Measurements from ENCODE around the gene RTF1.
"Not testable (repeated sequence)": the region's sequence is repeated elsewhere in the genome, so short reads cannot be mapped to it uniquely, and the experiment has no call there.

Gene RTF1

DNA sequence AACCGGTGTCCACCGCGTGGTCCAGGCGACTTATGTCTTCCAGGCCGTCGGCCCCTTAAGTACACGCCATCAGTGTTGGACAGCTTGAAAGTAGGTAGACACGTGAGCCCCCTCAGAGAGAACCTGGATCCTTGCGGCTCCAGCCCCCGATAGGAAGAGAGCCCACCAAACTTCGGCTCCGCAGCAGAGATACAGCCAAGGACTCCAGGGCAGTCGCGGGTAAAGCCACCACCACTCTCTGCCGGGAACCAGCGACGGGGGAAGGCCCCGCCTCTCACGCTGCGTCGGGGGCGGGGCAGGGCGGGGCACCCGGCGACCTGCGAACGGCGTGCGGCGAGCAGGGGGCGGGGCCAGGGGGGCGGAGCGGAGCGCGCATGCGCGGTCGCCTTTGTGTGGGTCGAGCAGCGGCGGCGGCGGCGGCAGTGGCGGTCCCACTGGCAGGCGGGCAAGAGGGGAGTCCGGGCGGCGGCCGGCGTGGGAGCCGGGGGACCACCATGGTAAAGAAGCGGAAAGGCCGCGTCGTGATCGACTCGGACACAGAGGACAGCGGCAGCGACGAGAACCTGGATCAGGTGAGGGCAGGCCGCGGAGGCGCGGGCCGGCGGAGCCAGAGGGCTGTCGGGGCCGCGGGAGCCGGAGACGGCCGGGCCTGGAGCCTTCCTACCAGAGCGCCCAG is at the start of gene RTF1:
Gene RTF1 (plus strand): TSS at position 354 of the 676 bp plus-strand sequence. CDS start 21 bp downstream, at position 375.
- DNase-seq = no peak

DNA sequence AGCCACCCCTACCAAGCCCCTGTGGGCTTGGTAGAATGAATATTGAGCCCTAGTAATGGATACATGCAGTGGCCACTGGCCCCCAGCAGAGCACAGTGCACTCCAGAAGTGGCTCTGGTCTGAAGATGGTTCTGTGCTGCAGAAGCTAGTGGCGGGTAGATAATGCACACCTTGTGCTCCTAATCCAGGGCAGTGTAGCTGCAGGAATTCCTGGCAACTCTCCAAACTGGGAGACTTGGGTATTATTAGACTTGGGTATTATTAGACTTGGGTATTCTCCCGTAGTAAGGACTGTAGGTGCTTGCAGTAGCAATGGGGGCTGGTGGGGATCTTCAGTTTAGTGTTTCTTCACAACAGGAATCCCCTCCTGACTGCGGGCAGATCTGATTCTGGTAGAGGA is 49.5 kb upstream of the RTF1 start:
- no peak for DNase-seq

DNA sequence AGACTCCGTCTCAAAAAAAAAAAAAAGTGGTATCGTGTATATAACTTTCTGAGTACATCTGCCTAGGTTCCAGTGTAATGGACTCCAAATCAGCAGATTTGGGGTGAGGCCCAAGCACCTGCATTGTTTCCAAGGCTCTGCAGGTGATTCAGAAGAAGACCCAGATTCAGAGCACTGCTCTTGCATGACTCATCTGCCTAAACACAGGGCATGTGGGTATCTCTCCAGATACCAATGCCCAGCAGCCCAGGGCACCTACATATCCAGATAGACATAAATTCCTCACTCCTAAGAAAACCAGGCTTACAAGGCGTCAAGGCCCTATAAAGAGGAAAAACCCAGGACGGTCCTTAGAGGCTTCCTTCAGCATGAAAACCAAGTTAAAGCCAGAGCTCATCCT is 38.9 kb upstream of the RTF1 start:
- DNase-seq = no peak

DNA sequence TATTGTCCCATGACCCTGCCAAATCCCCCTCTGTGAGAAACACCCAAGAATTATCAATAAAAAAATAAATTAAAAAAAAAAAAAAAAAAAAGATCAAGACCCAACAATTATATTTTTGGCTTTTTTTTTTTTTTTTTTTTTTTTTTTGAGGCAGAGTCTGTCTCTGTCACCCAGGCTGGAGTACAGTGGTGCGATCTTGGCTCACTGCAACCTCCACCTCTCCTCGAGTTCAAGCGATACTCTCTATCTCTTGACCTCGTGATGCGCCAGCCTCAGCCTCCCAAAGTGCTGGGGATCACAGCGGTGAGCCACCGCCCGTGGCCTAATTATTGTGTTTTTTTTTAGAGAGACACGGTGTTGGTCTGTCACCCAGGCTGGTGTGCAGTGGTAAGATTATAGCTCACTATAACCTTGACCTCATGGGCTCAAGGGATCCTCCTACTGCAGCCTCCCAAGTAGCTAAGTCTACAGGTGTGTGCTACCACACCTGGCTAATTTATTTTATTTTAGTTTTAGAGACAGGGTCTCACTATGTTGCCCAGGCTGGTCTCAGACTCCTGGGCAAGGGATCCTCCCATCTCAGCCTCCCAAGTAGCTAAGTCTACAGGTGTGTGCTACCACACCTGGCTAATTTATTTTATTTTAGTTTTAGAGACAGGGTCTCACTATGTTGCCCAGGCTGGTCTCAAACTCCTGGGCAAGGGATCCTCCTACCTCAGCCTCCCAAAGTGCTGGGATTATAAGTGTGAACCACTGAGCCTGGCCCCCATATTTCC is 32.7 kb upstream of the RTF1 start:
- DNase-seq = not testable (repeated sequence)

DNA sequence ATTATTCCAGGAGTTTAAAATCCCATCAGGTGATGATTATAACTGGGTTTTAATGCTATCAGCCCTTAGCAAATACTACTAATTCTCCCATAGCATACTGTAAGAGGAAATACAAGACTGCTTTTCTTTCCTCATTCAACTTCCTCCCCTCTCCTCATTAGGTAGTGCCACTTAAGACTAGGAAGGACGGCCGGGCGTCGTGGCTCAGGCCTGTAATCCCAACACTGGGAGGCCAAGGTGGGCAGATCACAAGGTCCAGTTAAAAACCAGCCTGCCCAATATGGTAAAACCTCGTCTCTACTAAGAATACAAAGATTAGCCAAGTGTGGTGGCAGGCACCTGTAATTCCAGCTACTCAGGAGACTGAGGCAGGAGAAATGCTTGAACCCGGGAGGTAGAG is 29.2 kb upstream of the RTF1 start:
- DNase-seq = no peak

DNA sequence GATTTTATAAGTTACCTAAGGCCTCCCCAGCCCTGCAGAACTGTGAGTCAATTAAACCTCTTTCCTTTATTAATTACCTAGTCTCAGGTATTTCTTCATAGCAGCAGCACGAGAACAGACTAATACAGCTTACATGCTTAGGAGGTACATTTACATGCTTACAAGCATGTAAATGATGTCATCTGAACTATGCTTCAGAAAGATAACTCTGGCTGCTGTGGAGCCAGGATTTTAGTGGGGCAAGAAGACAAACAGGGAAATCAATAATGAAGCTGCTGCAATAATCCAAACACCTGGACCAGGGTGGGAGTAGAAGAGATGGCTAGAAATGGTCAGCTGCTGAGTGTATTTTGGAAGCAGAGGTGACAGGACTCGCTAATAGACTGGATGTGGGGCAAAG is 24.2 kb upstream of the RTF1 start:
- no peak for DNase-seq

DNA sequence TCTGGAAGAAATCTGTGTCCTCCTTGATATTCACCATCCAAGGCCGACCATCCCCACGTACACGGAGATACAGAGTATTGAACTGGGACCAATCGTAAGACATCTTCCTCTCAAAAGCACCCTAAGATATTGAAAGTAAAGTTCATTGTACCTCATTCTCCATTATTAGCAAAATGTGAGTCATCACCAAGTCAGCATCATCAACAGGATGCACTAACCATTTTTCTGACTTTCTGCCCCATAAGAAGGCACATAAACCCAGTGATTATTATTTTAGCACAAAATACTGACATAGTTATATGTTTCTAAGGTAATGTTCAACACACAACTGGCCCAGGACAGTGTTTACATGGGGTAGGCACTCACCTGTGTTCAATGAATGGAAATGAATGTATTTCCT is 22.0 kb upstream of the RTF1 start:
- DNase-seq = no peak

DNA sequence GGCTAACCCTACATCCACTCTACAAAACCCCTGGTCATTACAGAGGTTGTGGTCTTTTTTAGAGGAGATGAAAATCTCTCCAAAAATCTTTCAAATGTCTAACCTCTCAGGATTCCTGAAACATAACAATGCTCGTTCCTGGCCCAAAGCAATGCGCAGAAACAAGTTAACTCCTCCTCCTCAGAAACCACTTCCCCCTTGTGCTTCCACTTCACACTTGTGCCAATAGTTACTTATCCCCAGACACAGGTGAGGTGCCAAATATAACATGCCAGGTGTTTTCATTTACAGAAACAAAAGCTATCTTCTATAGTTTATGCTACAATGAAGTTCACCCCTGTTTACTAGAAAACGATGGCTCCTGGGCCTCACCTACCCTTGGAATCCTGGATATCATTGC is 20.8 kb upstream of the RTF1 start:
- no peak for DNase-seq

DNA sequence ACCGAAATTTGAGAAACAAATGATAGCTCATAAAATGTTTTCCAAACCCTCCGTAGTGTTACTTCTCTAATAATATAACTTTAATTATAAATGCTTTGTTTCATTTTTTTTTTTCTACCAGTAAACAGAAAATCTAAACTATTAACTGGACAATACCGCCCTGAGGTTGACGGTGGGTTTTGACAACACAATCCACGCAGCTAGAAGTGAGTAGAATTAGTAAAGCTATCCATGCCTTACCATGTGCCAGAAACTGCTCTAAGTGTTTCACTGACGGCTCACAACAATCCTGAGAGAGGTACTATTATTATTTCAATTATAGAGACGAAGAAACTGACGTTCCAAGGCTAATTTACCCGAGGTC is 15.0 kb upstream of the RTF1 start:
- DNase-seq = no peak

DNA sequence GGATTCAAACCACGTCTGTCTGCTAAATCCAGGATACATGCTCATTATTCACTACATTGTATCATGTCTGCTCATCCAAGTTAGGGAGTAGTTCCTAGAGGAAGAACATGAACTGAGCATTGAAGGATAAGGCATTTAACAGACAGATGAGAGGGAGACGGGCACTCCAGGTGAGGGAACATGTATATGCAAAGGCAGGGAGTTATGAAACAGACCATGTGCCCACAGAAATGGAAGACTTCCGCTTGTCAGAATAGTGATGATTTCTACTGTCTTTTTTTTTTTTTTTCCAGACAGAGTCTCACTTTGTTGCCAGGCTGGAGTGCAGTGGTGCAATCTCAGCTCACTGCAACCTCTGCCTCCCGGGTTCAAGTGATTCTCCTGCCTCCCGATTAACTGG is 9.6 kb upstream of the RTF1 start:
- no peak for DNase-seq

DNA sequence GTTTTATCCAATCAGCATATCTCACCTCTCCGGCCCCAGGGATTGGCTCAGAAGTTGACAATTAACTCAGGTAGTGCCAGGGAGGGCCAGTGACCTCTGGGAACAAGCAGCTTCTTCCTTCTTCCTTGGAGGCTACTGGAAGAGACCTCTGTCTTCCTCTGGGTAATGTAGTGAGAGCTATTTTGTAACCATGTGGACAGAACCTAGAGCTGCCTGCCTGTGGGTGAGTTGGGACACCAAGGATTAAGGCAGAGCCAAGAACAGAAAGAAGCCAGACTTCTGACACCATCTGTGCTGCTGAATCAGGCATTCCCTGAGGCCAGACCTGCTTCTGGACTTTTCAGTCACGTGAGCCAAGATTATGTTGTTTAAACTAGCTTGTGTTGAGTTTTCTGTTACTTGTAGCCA is 8.7 kb upstream of the RTF1 start:
- no peak for DNase-seq

DNA sequence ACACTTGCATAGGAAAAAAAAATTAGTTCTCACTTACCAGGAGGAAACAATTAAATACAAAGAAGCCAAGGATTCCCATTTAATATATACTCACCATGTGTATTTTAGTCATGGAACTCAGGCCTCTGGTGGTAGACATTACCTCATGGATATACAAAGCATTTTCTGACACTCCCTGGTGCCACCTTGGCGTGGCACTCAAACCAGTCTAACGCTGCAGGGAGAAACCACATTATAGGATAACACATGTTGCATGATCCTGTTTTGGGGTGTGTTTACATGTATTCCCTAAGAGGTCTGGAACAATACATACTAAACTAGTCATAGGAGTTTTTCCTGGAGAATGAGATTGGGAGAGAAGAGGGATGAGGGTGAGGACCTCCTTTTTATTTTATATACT is 5.9 kb upstream of the RTF1 start:
- no peak for DNase-seq

DNA sequence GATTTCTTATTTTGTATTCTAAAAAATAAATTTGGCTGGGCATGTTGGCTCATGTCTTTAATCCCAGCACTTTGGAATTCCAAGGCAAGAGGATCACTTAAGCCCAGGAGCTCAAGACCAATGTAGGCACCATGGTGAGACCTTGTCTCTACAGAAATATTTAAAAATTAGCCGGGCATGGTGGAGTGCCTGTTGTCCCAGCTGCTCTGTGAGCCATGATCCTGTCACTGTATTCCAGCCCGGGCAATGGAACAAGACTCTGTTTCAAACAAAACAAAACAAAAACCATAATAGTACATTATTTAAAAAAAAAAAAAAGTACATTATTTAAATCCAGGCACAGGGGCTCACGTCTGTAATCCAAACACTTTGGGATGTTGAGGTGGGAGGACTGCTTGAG is 5.5 kb upstream of the RTF1 start:
- DNase-seq = no peak

DNA sequence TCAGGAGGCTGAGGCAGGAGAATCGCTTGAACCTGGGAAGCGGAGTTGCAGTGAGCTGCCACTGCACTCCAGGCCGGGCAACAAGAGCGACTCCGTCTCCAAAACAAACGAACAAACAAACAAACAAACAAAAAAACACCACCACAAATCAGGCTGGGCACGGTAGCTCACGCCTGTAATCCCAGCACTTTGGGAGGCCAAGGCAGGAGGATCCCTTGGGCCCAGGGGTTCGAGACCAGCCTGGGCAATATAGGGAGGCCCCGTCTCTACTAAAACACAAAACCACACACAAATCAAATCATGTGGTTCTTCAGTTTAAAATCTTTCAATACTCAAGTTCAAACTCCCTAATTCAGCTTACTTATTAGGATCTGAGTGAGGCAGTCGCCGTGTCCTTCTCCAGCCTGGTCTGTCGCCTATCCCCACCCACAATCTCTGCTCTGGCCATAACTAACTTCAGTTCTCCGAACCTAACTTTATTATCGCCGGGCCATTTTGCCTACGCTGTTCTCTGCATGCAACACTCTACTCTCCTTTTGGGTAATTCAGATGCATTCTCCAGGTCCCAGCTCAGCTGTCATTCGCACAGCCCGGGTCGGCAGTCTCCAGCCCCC is 660 bp upstream of the RTF1 start:
- DNase-seq = no peak

DNA sequence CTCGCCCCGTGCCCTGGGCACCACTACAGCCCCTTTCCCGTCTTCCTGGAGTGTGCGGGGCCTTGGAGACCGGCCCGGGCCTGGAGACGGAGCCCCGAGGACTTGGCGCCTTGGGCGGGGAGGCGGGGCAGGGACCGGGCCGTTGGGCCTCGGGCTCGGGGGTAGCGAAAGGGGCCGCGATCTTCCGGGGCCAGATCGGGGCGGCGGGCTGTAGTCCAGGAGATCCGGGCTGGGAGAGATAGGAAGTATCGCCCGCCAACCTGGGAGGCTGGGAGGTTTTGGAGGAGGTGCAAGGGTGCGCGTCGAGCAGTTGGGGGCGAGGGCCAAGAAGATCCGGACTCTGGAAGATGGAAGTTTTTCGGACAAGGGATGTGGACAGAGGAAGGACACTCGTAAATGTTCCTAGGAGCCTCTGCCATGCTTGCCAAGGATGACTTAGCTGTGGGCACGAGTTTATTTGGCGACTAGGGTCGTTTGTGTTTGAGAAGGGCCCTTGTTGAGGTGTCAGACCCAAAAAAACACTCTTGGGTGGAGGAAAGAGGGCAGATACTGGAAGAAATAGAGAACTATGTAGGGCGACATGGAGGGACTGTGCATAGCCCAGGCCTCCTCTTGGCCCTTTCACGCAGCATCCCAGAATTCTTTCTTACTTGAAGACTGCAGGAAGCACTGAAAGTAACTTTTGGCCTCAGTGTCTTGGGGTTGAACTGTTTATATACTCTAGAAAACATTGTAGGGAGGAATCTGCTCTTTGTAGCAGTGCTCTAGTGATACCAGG is 712 bp downstream of the RTF1 start:
- DNase-seq = no peak

DNA sequence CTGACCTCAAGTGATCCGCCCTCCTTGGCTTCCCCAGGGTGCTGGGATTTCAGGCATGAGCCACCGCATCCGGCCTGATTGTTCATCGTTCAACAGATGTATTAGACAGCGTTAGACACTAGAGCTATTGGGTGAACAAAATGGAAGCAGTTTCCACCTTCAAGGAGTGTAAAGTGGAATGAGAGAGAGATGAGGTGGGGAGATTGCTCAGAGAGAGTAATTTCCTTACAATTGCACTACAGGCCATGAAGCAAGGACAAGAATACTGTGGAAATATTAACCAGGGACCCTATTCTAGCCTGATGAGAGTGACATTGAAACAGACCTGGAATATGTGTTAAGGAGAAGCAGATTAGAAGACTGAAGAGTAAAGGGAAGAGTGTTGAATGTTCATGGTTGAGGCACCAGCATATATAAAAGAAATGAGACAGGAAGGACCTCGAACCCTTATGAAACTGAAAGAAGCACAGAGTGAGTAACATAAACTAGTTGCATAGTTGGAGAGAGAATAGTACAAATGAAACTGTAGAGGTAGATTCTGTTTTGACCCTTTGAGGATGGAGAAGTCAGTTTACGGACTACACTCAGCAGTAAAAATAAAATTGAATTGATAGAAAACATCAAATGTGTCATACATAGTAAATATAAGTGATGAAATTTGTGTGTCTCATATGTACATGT is 7.2 kb downstream of the RTF1 start:
- DNase-seq = no peak

DNA sequence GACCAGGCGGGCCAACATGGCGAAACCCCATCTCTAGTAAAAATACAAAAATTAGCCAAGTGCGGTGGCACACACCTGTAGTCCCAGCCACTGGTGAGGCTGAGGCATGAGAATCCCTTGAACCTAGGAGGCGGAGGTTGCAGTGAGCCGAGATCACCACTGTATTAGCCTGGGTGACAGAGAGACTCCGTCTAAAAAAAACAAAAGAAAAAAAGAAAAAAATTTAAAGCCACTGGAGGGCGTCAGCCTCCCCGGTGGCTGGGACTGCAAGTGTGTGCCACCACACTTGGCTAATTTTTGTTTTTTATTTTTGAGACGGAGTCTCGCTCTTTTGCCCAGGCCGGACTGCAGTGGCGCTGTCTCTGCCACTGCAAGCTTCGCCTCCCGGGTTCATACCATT is 7.9 kb downstream of the RTF1 start:
- DNase-seq = no peak

DNA sequence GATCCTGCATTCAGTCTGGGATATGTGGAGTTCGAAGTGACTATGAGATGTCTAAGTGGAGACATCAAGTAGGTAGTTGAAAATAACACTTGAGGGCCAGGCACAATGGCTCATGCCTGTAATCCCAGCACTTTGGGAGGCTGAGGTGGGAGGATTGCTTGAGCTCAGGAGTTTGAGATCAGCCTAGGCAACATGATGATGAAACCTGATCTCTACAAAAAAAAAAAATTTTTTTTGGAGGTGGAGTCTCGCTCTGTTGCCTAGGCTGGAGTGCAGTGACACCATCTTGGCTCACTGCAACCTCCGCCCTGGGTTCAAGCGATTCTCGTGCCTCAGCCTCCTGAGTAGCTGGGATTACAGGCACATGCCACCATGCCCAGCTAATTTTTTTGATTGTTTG is 9.0 kb downstream of the RTF1 start:
- DNase-seq = not testable (repeated sequence)

DNA sequence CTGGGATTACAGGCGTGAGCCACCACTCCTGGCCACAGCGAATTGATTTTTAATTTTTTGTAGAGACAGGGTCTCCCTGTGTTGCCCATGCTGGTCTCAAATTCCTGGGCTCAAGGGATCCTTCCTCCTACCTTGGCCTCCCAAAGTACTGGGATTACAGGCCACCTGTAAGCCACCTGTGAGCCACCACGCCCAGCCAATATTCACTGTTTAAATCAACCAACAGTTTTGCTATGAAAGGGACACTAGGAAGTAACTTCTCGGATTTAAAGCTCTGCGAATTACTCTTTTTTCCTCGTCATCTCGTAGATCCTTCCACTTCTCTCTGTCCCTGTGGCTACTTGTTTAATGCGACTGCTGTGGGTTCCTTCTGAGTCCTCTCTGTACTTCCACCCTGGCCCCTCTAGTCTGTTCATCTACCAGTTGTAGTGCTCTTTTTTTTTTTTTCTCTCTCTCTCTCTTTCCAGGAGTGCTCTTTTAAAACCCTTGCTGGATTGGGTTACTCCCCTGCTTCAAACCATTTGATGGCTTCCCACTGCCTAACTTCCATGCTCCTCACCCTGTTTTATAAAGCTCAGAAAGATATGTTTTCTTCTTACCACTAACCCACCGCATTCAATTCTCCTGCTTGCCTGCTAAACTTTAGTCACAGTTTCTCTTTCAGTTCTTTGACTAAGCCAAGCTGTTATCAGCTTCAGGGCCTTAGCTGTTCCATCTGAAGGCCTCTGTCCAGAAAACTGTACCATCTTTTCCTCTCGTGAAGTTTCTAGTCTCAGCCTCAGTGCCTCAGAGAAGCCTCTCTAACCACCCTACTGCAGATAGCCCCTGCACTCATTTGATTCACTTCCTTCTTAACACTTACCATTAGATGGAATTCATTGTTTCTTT is 12.4 kb downstream of the RTF1 start:
- DNase-seq = no peak

DNA sequence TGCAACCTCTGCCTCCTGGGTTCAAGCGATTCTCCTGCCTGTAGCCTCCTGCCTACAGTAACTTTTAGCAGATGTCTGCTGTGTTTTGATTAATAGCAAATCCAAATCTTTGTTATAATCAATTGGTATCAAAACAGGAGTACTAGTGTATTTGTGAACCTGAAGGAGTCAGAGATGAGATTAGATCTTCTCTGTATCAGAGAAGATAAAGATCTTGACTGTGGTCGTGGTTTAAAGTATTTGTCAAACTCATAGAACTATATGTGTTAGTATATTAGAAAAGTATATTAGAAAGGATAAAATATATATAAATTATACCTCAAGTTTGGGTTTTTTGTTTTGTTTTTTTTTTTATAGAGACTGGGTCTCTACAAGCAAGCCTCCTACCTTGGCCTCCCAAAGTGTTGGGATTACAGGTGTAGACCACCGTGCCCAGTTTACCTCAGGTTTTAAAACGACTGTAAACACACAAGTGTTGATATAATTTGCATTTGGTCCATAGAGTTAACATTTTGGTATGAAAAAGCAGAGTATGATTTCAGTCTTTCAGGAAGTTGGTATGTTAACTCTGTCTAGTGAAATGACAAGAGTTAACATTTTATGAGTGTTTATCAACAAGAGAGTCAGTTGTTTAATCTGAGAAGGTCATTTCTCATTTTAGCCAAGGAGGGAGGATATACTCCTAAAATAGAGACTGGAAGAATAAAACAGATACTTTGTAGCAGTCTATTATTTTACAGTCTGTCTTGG is 18.3 kb downstream of the RTF1 start:
- no peak for DNase-seq

DNA sequence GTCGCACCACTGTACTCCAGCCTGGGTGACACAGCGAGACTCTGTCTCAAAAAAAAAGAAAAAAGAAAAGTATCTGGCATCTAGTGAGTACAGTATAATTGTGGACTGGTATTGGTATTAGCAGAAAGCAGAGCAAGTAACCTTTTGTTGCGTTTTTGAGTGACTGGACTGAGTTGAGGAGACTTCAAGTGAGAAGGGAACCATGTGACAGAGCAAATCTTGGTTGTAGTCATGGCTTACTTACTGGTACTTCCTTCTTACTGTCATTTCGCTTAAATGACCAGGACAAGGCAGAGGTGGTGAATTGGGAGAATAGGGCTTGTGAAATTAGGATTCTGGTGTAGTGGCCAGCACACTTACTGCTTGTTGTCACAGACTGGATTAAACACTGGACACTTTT is 20.6 kb downstream of the RTF1 start:
- DNase-seq = no peak
